ENCODE measurements around the gene ZNF174.

Gene ZNF174

DNA sequence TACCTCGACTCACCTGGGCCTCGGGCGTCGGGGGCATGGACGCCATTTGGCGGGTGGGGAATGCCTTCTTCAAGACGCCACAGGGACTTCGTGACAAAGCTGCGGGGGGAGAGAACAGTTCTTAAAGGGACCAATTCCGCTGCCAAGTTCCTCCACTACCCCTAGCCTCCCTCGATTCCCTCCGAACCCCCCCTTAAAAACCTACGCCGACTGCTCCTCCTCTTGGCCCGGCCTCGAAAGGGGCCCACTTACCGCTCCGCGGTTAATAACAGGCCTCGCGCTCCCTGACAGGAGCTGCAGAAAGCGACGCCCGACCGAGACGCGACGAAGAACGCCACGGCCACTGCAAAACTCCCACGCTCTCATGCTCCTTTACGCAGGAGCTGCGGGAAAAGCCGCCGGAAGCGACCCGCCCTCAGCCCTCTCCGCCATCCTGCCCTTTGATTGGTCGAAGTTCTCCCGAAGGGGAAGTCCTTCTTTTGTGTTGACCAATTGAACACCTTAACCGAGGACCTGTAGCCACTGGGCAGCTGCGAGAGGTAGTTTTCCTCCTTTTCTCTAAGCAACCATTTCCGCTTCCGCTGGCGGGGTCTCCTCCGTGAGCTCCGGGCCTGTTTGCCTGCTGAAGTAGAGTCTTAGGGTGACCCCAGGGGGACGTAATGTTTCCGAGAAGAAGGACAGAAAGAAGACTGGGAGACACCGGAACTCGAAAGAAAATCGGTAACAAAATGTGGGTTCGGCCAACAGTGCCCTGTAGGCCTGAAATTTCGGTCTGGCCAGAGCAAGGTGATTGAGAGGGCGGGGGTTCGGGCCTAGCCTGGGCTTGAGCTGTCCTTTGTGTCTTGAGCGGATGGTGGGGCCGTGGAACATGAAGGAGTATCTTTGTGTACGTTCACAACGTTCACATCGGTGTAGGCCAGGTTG is 42.4 kb downstream of the ZNF174 start, which contains the start of the genes NAA60 and ZNF597:
TSS of gene NAA60 (plus strand) at position 573 of the 924 bp plus-strand sequence. CDS start 32,548 bp downstream, outside the sequence.
TSS of gene ZNF597 (minus strand) at position 397 of the 924 bp plus-strand sequence. CDS start at position 46, 351 bp downstream.
- DNase-seq, result peak; percentile 92

GRCh38 chr16:3444032-3444388 is 43.0 kb downstream of the ZNF174 start:
- no peak for DNase-seq

GRCh38 chr16:3454093-3454492 is 53.1 kb downstream of the ZNF174 start:
- DNase-seq, result no peak

- no peak for DNase-seq
These were observed 53.7 kb downstream of the ZNF174 start for GRCh38 chr16:3454631-3455147.

GRCh38 chr16:3457434-3458252 is 56.6 kb downstream of the ZNF174 start:
- DNase-seq, result peak; percentile 95

DNA sequence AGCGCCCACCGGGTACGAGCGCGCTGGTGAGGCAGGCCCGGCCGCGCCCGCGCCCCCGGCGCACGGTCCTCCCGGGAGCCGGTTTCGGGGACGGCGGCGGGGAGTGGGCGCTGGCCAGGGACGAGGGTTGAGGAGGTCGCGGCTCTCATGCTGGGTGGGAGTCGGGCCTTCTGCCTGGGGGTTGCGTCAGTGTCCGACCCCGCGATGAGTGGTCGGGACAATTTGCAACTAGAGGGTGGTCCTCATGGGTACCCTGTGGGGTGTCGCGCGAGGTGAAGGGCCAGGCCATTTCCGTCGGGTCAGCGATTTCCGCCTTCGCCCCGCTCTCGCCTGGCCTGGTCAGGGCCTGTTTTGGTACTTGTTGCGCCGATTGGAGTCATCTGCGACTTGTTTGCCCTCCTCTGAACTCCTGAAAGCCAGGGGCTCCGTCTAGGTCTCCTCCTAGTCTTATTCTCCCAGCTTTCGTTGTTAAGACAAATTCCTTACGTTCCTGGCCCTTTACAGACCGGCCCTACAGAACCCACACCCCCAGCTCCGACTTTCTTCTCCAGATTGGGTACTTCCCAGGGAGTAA is 57.4 kb downstream of the ZNF174 start:
- peak; percentile 41 for DNase-seq

GRCh38 chr16:3458852-3459361 is 57.9 kb downstream of the ZNF174 start:
- no peak for DNase-seq
